NOMO-1 treated with dmso at 0.1 percent for 144 hours (cell line): ENCODE measurements around the gene PODXL.
"Not testable (repeated sequence)": the region's sequence is repeated elsewhere in the genome, so short reads cannot be mapped to it uniquely, and the experiment has no call there.

Source experiments
- DNase-seq: peaks from one replicate; lab custom pipeline; 2025; ENCODE audit not compliant: unreplicated experiment; lab: John Stamatoyannopoulos, UW

The PODXL gene

DNA sequence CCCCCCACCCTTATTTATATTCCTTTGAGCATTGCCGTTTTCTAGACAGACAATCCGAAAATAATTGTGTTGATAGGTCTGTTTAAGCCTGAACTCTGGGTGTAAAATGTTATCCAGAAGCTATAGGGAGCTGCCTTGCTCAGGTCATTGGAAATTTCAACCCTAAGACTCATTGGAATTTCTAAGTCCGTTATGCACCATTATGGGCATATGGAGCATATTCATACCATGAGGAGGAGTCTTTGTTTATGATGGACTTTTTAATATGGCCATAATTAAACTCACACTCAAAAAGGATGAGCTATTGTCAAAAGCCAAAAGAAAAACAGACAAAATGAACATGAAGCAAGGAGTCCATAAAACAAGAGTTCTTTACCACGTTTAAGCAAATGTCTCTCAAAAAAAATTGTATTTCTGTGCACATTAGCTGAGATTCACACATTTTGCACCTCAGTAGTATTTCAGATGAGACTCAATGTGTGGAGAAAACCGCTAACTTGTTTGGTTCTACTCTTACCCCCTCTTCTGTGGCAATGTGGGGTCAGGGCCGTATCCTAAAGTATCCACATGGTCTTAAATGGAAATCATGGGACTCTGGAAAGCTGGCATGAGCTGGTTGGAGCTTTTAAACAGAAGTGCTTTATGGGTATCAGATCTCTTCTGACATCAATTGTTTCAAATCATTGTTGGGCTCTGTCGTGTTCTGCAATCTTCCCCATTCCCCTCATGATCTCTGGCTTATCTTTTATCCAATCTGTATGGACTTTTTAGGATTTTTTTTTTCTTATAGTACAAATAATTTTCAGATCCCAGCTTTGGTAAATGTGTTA, 60.5 kb downstream of the PODXL start:
- DNase-seq = no peak

DNA sequence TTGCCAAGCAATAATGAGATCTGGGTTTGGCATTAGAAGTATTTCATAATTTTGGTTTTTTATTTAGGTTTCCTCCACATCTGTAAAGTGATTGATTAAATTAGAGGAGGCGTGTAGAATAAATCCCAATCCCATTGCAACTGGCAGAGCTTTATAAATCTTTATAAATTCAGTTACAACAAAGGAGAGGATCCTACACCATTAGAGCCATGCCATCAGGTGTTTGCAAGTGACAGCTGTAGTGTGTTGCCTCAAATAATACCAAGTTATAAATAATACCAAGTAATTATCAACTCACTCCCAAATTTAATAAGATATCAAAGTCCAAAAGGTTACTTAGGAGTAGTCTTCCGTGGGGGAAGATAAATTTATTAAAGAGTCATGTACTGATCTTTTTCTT, 62.2 kb downstream of the PODXL start:
- no peak for DNase-seq

GRCh38 chr7:131493581-131493980, 62.8 kb downstream of the PODXL start:
- no peak for DNase-seq

DNA sequence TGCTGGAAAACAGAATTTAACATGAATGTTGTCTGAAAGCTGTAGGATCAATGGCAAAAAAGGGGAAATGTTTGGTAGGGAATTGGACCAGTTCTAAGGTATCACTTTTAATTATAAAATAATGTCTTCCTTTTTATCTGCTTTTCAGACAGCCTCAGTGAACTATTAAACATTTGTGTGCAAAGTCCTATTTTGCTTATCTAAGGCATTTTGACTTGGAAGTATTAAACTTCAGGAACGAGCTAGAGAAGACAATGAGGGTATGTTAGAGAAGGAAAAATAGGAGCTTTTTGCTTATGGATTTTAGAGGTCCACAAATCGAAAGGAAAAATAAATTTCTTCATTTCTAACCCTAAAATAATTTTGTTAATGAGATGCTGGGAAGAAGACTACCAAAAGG, 63.3 kb downstream of the PODXL start:
- DNase-seq = no peak

- no peak for DNase-seq
These were observed 66.5 kb downstream of the PODXL start for GRCh38 chr7:131489881-131490280.

- no peak for DNase-seq
These were observed 67.2 kb downstream of the PODXL start for GRCh38 chr7:131489196-131489595.

DNA sequence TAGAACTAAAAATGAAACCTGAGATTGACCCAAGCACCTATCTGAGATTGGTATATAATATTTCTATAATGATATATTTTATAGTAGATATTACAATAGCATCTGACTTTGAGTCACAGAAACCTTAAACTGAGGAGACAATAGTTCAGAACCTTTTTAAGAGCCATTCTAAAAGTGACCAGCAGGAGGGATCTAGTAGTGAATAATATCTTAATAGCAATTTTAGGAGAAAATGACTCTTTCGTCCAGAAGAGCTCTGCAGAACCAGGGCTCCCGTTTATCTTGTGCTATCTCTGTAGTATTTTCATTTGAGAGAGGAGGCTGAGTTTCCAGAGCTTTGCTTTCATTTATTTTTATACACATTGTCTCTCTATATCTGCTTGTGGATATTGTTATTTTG, 68.1 kb downstream of the PODXL start:
- DNase-seq = no peak

GRCh38 chr7:131487217-131487616, 69.2 kb downstream of the PODXL start:
- DNase-seq = no peak

DNA sequence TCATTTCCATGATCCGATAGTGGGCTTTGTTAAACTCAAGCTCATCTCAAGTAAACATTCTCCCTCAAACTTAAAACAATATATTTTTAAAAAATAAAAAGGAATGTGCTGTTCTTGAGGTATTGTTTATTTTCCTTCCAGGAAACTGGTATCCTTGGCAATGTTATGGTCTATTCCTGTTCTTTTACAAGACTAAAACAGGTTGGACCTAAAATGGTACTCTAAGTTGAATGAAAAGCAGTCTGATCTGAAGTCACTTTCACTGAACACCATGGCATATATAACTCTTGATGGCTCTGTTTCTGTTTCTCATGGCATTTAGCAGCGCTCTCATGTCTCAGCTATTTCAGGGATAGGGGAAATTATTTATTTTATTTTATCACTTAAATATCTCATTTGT, 70.1 kb downstream of the PODXL start:
- no peak for DNase-seq

DNA sequence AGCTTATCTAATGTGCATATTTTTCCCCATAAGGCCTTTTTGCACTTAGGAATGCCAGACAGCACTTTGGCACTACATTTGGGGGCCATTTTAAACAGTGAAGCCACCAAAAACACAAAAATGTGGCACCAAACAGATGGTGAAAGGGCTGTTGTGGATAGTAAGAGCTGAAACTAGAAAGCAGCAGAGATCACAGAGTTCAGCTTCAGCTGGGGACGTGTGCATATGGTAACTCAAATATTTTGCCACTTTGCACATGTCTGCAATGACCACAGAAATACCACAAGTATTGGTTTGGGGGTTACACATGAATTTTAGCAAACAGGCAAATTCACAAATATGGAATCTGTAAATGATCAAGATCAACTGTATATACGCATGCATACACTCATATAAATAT, 72.8 kb downstream of the PODXL start:
- DNase-seq = no peak

DNA sequence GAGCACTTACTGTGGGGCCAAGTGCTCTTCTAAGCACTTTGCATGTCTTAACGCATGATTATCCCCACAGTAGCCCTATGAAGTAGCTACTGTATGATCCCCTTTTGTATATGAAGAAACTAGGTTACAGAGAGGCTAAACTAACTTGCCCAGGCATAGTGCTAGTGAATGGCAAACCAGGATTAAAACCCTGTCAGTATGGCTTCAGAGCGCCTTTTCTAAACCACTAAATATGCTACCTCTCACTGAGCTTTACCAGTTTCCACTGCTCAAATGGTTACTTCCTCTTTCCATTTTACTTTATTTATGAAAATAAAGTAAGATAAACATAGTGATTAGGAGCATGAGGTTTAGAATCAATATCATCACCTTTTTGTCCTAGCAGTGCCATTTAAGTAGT, 73.6 kb downstream of the PODXL start:
- DNase-seq = no peak

DNA sequence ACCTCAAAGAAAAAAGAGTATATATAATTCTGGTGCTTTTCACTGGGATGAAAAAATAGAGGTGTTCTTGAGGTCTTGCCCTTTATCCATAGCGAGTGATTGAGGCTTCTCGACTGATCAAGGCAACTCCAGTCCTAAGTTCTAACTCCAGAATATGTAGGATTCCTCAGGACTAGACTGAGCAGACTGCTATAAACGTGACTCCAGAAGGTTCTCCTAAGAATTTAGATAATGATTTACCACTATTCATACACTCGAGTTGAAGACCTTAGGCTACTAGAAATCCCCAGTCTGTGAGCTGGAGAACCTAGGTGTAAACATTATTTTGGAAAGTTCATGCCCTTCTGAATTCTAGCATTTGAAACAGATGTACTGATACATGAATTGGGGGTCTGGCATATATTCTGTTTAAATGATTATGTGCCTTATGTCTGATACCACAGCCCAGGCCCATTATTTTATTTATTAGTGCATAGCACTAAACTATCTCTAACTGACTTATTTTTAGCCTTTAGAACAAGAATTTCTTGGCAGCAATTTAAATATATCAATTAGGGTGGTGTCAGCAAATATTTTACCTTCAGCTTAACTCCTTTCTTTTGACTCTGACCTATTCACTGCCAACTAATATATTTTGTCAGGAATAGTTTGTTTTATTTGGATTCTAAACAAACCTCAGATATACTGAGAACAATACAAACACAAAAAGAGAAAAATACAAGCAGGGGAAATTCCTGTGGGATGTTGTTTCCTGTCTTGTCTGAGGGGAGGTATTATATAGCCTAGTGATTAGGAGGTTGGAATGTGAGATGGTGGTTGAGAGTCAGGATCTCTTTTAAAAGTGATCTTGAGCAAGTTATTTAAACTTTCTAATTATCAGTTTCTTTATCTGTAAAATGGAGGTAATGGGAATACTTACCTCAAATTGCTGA, 75.8 kb downstream of the PODXL start:
- no peak for DNase-seq

DNA sequence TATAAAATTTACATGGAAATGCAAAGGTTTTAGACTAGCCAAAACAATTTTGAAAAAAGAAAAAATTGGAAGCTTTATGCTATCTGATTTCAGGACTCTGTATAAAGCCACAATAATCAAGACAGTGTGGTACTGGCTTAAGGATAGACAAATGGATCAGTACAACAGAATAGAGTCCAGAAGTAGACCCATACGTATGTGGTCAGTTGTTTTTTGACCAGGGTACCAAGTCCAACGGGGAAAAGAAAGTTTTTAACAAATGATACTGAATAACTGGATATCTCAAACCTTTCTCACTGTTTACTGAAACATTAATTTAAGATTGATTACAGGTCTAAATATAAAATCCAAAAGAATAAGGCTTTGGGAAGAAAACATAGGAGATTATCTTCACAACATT, 79.7 kb downstream of the PODXL start:
- DNase-seq = no peak

- DNase-seq = no peak
These were observed 85.0 kb downstream of the PODXL start for GRCh38 chr7:131471250-131472004.

GRCh38 chr7:131467788-131468187, 88.6 kb downstream of the PODXL start:
- DNase-seq = no peak

DNA sequence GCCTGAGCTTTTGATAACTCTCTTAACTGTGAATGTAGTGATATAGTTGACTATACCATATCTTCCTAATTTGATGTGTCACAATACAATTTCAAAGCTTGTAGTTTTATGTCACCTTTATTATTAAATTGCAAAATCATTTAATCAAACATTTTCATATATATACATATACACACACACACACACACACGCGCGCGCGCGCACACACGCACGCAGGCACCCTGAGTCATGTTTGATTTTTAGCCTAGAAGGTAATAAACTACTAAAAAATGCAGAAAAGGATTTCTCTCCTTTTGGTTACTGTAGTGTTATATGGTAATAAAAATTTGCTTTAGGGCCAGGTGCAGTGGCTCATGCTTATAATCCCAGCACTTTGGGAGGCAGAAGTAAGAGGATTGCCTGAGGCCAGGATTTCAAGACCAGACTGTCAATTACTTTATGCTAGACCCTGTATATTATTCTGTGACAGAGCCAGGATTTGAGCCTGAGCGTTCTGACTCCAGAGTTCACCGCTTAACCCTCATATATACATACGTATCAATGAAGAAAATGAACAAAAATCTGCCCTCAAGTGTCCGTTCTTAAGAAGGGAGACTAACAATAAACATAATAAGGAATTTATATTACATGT, 89.6 kb downstream of the PODXL start:
- DNase-seq = no peak

DNA sequence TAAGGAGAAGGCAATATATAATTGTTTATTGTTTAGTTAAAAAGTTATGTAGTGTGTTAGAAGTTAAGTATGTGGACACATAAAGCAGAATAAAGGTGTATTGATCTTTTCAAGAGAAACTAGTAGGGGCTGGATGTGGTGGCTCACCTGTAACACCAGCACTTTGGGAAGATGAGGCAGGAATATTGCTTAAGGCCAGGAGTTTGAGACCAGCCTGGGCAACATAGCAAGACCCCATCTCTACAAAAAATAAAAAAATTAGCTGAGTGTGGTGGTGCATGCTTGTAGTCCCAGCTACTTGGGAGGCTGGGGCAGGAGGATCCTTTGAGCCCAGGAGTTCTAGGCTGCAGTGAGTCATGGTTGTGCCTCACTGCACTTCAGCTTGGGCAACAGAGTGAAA, 93.7 kb downstream of the PODXL start:
- DNase-seq = not testable (repeated sequence)

DNA sequence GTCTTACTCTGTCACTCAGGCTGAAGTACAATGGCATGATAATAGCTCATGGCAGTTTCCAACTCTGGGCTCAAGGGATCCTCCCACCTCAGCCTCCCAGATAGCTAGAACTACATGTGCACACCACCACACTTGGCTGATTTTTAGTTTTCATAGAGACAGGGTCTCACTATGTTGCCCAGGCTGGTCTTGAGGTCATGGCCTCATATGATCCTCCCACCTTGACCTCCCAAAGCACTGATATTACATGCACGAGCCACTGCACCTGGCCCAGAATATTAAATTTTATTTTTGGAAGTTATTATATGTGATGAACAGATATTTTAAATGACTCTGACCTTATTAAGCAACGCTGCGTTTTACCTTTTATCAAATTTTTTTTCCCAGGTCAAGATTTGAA, 94.4 kb downstream of the PODXL start:
- DNase-seq = no peak

- DNase-seq = no peak
These were observed 97.2 kb downstream of the PODXL start for GRCh38 chr7:131459256-131459655.

GRCh38 chr7:131456338-131456737, 100.1 kb downstream of the PODXL start:
- DNase-seq = no peak

GRCh38 chr7:131455546-131455945, 100.9 kb downstream of the PODXL start:
- no peak for DNase-seq
